ENCODE measurements around the gene FEZF2.

FEZF2 gene

GRCh38 chr3:62372621-62373041 is 719 bp downstream of the FEZF2 start:
- no peak for DNase-seq (ENCODE audit: low spot score)

GRCh38 chr3:62371720-62372591 is 1.4 kb downstream of the FEZF2 start:
- no peak for DNase-seq (ENCODE audit: low spot score)

- DNase-seq (ENCODE audit: low spot score): no peak
Observed at GRCh38 chr3:62370858-62371719, 2.3 kb downstream of the FEZF2 start.

- DNase-seq (ENCODE audit: low spot score): no peak
Observed at GRCh38 chr3:62370112-62370857, 3.1 kb downstream of the FEZF2 start.

GRCh38 chr3:62369476-62369743 is 3.9 kb downstream of the FEZF2 start:
- no peak for DNase-seq (ENCODE audit: low spot score)

- no peak for DNase-seq (ENCODE audit: low spot score)
Observed at GRCh38 chr3:62368705-62369475, 4.5 kb downstream of the FEZF2 start.

GRCh38 chr3:62368290-62368704 is 5.1 kb downstream of the FEZF2 start:
- DNase-seq (ENCODE audit: low spot score): no peak

- DNase-seq (ENCODE audit: low spot score): no peak
Observed at GRCh38 chr3:62367763-62368195, 5.6 kb downstream of the FEZF2 start.

GRCh38 chr3:62366126-62366484 is 7.2 kb downstream of the FEZF2 start:
- DNase-seq (ENCODE audit: low spot score): no peak

GRCh38 chr3:62365391-62366125 is 7.8 kb downstream of the FEZF2 start:
- DNase-seq (ENCODE audit: low spot score): no peak

GRCh38 chr3:62364191-62364590 is 9.2 kb downstream of the FEZF2 start:
- no peak for DNase-seq (ENCODE audit: low spot score)

GRCh38 chr3:62363275-62363674 is 10.1 kb downstream of the FEZF2 start:
- no peak for DNase-seq (ENCODE audit: low spot score)

GRCh38 chr3:62361824-62362223 is 11.5 kb downstream of the FEZF2 start:
- DNase-seq (ENCODE audit: low spot score): no peak

GRCh38 chr3:62361261-62361660 is 12.1 kb downstream of the FEZF2 start:
- no peak for DNase-seq (ENCODE audit: low spot score)

GRCh38 chr3:62359531-62359930 is 13.8 kb downstream of the FEZF2 start:
- DNase-seq (ENCODE audit: low spot score): no peak

GRCh38 chr3:62356356-62356755 is 17.0 kb downstream of the FEZF2 start:
- DNase-seq (ENCODE audit: low spot score): no peak

GRCh38 chr3:62355703-62356102 is 17.6 kb downstream of the FEZF2 start:
- no peak for DNase-seq (ENCODE audit: low spot score)

GRCh38 chr3:62343755-62344154 is 29.6 kb downstream of the FEZF2 start:
- DNase-seq (ENCODE audit: low spot score): no peak

- DNase-seq (ENCODE audit: low spot score): no peak
Observed at GRCh38 chr3:62335196-62335595, 38.2 kb downstream of the FEZF2 start.

- DNase-seq (ENCODE audit: low spot score): peak; percentile 13
Observed at GRCh38 chr3:62332835-62333244, 40.5 kb downstream of the FEZF2 start.

GRCh38 chr3:62332017-62332416 is 41.3 kb downstream of the FEZF2 start:
- no peak for DNase-seq (ENCODE audit: low spot score)
